ENCODE results near the gene SLC6A3. TPM values are rescaled to one million over a fixed set of nuclear protein-coding genes. Genes with fewer than 3 reads are reported as not detected.

Gene SLC6A3
- total RNA-seq, 1 experiment from 2014 or later, result not detected

DNA sequence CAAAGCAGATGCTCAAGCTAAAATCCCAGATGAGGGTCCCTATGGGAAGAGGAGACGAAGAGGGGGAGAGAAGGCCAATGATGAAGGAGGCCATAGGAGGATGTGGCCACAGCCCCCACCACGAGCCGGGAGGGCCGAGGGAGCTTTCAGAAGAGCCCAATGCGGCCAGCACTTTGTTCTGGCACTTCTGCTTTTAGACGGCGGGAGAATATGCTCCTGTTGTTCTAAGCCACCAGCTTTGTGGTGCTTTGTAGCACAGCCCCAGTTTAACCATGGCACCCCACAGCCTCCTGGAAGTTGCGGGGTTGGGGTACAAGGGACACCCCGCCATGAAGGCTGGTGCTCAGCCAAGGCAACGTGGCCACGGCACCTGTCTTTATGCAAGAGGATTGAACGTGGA lies 45.1 kb upstream of the SLC6A3 start:
- intact Hi-C loops (cut with micrococcal nuclease; ENCODE audit: unreplicated experiment), result no loop called here
- Mint-ChIP-seq H3K9me3 (ENCODE audit: low read depth, unreplicated experiment) (no peaks in the 10 kb centered on the region), H3K27me3 (ENCODE audit: unreplicated experiment) (no peaks in the 10 kb centered on the region), H3K27ac (ENCODE audit: unreplicated experiment) (no peak overlapping the region), H3K36me3 (ENCODE audit: insufficient read depth, unreplicated experiment) (peaks cover 24% of the 10 kb centered on the region), H3K4me3 (ENCODE audit: low read depth, unreplicated experiment) (no peak overlapping the region), H3K4me1 (ENCODE audit: low read depth, unreplicated experiment) (no peaks in the 10 kb centered on the region)
- TF ChIP-seq, protein P1, sequence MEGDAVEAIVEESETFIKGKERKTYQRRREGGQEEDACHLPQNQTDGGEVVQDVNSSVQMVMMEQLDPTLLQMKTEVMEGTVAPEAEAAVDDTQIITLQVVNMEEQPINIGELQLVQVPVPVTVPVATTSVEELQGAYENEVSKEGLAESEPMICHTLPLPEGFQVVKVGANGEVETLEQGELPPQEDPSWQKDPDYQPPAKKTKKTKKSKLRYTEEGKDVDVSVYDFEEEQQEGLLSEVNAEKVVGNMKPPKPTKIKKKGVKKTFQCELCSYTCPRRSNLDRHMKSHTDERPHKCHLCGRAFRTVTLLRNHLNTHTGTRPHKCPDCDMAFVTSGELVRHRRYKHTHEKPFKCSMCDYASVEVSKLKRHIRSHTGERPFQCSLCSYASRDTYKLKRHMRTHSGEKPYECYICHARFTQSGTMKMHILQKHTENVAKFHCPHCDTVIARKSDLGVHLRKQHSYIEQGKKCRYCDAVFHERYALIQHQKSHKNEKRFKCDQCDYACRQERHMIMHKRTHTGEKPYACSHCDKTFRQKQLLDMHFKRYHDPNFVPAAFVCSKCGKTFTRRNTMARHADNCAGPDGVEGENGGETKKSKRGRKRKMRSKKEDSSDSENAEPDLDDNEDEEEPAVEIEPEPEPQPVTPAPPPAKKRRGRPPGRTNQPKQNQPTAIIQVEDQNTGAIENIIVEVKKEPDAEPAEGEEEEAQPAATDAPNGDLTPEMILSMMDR (IDR thresholded peaks at IDR 0.05; ENCODE audit: unreplicated experiment), result no peak
- CTCF ChIA-PET, result no interaction called here
- BruUV-seq (replicated peaks), result no TSS peak
- DNase-seq, result no peak

DNA sequence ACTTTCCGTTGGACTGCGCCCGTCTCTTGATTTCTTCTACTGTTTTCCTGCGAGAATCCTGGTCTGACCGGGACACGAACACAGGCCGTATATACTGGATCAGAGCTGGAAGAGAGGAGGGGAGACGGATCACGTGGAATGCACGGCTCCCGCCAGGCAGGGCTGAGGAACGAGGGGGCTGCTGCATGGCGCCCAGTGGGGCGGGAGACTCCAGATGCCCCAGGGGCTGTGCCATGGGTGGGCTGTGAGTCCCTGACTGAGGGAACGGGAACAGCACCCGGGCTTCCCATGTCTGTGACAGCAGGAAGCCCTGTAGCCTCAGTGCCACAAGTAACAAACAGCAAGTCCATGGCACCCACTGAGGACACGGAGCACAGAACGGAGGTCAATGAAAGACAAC lies 44.5 kb upstream of the SLC6A3 start:
- TF ChIP-seq, protein P1 (IDR thresholded peaks at IDR 0.05; ENCODE audit: unreplicated experiment), result no peak
- DNase-seq, result no peak
- CTCF ChIA-PET, result no interaction called here
- no peaks in the 10 kb centered on the region for H3K9me3 Mint-ChIP-seq (ENCODE audit: low read depth, unreplicated experiment)
- H3K27me3 Mint-ChIP-seq (ENCODE audit: unreplicated experiment), result no peaks in the 10 kb centered on the region
- no peak overlapping the region for H3K4me3 Mint-ChIP-seq (ENCODE audit: low read depth, unreplicated experiment)
- H3K36me3 Mint-ChIP-seq (ENCODE audit: insufficient read depth, unreplicated experiment), result peaks cover 24% of the 10 kb centered on the region
- no peaks in the 10 kb centered on the region for H3K4me1 Mint-ChIP-seq (ENCODE audit: low read depth, unreplicated experiment)
- intact Hi-C loops (cut with micrococcal nuclease; ENCODE audit: unreplicated experiment), result no loop called here
- H3K27ac Mint-ChIP-seq (ENCODE audit: unreplicated experiment), result no peak overlapping the region
- BruUV-seq (replicated peaks), result no TSS peak

DNA sequence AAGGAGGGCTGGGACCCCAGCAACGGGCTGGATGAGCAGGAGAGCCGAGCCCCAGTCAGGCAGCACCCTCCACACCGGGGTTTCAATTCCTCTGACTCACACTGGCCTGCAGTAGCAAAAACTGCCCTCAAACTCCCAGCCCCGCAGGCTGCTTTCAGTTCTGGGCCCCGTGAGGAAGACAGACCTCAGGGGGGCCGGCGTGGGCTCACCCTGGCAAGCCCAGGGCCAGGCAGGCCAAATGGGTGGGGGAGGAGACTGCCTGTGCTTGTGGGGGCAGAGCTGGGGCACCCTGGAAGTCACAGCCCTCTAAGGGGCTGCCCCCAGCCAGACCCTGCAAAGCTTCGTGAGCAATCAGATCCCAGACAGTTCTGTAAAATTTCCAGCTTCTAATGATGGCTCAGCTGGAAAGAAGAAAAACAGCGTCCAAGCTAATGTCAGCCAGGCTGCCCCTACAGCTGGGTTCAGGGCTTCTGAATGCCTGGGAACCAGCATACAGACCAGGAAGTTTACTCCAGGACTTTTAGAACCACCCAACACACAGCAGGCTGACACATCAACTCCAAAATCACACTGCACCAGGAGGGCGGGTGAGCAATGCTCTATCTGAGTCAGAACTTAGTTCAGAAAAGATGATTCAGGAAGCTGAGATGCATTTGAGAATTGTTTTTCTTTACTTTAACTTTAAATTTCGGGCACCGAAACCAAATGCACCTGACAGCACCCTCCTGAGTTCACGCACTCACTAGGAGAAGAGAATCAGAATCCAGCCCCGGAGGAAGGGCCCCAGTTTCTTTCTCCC lies 43.8 kb upstream of the SLC6A3 start:
- Mint-ChIP-seq H3K36me3 (ENCODE audit: insufficient read depth, unreplicated experiment) (peaks cover 21% of the 10 kb centered on the region), H3K4me3 (ENCODE audit: low read depth, unreplicated experiment) (no peak overlapping the region), H3K4me1 (ENCODE audit: low read depth, unreplicated experiment) (no peaks in the 10 kb centered on the region), H3K27ac (ENCODE audit: unreplicated experiment) (no peak overlapping the region), H3K27me3 (ENCODE audit: unreplicated experiment) (no peaks in the 10 kb centered on the region), H3K9me3 (ENCODE audit: low read depth, unreplicated experiment) (no peaks in the 10 kb centered on the region)
- CTCF ChIA-PET, result no interaction called here
- intact Hi-C loops (cut with micrococcal nuclease; ENCODE audit: unreplicated experiment), result no loop called here
- no peak for DNase-seq
- TF ChIP-seq, protein P1 (IDR thresholded peaks at IDR 0.05; ENCODE audit: unreplicated experiment), result no peak
- no TSS peak for BruUV-seq (replicated peaks)

DNA sequence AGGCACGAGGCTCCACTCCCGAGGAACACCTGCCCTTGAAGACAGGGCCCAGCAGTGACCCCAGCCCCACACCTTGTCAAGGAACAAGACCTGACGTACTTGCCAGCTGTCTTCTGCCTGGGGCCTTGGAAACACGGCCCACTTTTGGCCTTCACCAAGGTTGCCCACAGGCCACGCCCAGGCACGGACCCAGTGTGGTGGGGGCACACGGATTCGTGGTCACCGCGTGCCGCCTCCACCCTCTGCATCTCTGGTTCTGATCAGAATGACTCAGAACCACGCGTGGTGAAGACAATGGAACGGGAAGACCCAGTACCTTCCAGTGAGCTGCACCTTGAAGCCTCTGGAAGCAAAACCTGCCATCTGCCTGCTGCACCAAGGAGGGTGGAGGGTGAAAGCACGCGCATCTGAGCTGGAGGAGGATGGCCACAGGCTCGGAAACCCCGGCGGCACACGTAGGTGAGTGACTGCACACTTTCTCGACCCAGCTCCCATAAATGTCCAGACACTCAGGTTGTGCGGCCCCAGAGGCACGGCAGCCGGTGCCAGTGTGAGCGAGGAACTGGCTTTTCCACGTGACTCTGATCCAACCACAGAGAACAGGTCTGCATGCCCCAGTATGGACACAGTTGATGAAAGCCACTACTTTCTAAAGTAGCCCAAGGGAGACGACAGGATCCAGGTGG lies 42.0 kb upstream of the SLC6A3 start:
- intact Hi-C loops (cut with micrococcal nuclease; ENCODE audit: unreplicated experiment), result no loop called here
- CTCF ChIA-PET, result no interaction called here
- TF ChIP-seq, protein P1 (IDR thresholded peaks at IDR 0.05; ENCODE audit: unreplicated experiment), result no peak
- BruUV-seq (replicated peaks), result no TSS peak
- no peaks in the 10 kb centered on the region for H3K9me3 Mint-ChIP-seq (ENCODE audit: low read depth, unreplicated experiment)
- H3K4me1 Mint-ChIP-seq (ENCODE audit: low read depth, unreplicated experiment), result no peaks in the 10 kb centered on the region
- no peak overlapping the region for H3K27ac Mint-ChIP-seq (ENCODE audit: unreplicated experiment)
- no peaks in the 10 kb centered on the region for H3K27me3 Mint-ChIP-seq (ENCODE audit: unreplicated experiment)
- no peak overlapping the region for H3K4me3 Mint-ChIP-seq (ENCODE audit: low read depth, unreplicated experiment)
- peaks cover 20% of the 10 kb centered on the region for H3K36me3 Mint-ChIP-seq (ENCODE audit: insufficient read depth, unreplicated experiment)
- DNase-seq, result no peak
